Activated T-helper 1 cell treated with anti-CD3 and anti-CD28 coated beads, Interleukin-2, amount 50 U/mL, for 16 hours (primary cell): ENCODE data around the gene XPR1.

ENCODE experiments used
- DNase-seq, 2 donors: peaks; one replicate each; pipeline ENCODE4 v3.0.0-alpha.2; 2020; ENCODE audit warnings: low read depth in 1 of 2, low spot score in 1 of 2

XPR1 gene

DNA sequence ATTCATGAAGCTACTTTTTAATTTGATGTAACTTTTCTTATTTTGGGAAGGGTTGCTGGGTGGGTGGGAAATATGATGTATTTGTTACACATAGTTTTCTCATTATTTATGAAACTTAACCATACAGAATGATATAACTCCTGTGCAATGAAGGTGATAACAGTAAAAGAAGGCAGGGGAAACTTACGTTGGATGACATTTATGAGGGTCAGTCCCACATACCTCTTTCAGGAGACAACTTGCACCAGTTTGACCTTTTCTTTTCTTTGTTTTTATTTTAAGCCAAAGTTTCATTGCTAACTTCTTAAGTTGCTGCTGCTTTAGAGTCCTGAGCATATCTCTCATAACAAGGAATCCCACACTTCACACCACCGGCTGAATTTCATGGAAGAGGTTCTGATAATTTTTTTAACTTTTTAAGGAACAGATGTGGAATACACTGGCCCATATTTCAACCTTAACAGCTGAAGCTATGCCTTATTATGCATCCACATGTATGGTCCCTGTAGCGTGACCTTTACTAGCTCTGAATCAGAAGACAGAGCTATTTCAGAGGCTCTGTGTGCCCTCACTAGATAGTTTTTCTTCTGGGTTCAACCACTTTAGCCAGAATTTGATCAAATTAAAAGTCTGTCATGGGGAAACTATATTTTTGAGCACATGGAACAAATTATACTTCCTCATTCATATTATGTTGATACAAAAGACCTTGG lies 252.9 kb downstream of the XPR1 start:
- DNase-seq: no peak

DNA sequence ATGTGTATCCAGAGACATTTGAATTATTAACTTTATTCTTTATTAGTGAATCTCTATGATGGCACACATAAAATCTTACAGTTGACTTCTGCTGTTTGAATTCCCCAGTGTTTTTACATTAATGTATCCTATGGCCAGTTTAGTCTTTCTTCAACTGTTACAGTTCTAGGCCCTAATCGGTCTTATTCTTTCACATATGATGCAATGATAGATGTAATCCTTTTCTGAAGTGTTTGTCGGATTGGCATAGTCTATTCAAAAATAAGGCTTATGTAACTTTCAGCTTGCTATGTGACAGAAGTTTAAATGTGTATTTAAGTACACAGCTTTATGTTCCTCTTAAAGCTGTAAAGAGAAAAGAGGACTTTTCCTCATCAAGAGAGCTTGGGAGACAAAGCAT lies 254.5 kb downstream of the XPR1 start:
- DNase-seq: no peak

DNA sequence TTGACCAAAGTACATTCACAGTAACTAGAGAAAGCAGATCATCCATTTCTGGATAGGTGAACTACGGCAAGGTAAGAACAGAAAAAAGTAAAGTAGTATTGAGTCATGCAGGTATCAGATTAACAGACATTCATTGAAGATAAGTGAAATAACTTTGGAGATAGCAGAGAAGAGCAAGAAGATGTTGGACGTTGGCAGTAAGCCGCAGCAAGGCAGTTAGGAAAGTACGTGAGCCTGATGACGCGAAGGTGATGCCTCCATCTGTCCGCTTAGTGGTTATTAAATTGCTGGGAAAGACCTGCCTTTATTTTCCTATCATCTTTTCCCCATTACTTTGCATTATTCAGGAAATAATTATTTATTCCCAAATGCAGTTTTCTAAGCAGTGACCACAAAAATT lies 256.0 kb downstream of the XPR1 start:
- no peak for DNase-seq

DNA sequence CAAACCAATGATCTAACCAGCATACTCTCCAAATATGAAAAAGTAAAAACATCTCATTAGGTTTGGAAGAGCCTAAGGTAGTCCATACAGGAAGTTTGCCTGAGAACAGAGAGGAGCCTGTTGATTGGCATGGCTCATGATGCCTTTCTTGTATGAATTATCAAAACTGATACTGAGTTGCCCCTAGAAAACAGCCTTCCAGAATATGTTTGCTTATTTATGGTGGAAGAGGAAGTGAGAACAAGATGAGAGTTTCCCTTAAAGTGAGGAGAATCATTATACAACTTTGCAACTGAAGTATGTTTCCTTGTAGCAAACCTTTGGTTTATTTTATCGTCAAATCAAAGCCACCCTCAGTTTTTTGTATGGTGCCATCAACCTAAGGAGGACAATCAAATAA lies 257.0 kb downstream of the XPR1 start:
- no peak for DNase-seq

DNA sequence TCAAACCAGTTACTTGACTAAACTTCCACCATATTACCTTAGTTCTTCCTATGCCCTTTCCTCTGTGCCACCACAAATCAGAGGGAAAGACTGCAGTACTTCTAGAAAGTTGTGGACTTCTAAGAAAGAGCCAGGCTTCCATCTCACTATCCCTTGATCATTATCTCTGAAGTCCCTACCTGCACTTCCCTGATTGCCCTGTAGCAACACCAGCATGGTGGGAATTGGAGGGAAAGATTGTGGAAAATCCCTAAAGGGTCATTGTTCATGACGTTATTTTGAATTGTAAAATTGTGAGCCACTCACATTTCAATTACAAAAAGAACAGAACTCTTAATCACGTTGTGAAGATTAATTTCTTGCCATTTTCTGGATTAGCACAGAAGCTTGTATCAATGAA lies 257.5 kb downstream of the XPR1 start:
- no peak for DNase-seq

DNA sequence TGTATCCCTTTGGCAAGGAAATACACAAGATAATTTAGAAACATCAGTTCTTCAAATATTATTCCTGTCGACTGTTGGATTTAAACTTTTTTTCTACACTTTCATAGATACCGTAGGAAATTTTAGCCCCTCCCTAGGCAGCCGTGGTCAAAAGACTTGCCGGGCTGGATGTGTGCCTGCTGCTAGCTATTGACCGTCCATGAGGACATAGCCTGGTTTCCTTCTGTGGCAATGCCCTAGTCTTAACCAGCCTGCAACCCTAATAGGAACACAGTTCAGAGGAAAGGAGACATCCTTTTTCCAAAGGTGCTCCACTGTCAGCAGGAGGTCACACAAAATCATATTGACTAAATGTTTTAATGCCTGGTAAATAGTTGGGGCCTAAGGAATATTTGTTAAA lies 260.4 kb downstream of the XPR1 start:
- DNase-seq: no peak

DNA sequence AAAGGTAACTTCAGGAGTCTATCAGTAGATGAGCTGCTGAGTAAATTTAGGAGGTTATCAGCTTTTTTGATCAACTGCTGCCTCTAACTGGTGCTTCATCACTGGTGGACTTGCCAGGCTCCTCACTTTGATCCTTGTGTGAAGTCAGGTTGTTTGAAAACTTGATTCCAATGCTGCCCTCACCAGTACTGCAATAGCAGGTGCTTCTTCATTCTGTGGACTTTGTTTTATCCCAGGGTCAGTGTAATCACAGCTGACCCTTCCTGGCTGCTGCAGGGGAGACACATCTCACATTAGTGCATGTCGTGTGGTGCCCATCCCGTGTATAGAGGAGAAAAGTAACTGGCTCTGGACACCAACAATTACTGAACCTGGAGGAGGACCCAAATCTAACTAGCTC lies 260.9 kb downstream of the XPR1 start:
- no peak for DNase-seq

DNA sequence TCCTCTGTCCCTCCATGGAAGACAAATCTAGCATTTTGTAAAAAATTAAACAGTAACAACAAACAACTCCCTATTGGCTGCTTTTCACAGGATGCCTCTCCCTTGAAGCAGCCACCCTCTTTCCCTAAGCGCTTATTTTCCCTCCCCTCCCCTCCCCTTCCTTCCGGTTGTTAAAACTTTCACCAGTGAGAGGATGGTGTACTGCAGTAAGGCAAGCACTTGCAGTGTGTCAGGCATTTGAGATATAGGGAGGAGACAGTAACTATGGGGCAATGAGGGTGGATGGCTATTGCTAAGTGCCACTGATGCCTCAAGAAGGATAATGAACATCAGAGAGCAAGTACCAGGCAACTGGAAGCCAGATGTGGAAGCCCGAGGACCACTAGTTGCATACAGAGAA lies 261.8 kb downstream of the XPR1 start:
- no peak for DNase-seq

DNA sequence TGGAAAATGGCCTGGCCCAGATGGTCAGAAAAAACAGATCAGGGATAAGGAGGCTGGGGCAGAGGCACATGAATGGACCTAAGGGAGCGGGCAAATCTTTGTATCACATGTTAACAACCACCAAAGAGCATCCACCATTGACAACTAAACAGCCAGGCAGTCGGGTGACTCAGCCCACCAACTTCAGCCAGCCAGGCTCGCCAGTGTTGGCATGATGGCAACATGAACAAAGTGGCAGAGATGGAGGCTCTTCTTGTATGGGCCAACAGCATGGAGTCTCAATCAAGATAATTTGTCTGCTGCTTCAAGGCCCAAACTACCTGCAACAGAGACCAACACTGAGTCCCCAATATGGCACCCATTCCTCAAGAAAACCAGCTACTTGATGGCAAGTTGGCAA lies 264.3 kb downstream of the XPR1 start:
- no peak for DNase-seq

DNA sequence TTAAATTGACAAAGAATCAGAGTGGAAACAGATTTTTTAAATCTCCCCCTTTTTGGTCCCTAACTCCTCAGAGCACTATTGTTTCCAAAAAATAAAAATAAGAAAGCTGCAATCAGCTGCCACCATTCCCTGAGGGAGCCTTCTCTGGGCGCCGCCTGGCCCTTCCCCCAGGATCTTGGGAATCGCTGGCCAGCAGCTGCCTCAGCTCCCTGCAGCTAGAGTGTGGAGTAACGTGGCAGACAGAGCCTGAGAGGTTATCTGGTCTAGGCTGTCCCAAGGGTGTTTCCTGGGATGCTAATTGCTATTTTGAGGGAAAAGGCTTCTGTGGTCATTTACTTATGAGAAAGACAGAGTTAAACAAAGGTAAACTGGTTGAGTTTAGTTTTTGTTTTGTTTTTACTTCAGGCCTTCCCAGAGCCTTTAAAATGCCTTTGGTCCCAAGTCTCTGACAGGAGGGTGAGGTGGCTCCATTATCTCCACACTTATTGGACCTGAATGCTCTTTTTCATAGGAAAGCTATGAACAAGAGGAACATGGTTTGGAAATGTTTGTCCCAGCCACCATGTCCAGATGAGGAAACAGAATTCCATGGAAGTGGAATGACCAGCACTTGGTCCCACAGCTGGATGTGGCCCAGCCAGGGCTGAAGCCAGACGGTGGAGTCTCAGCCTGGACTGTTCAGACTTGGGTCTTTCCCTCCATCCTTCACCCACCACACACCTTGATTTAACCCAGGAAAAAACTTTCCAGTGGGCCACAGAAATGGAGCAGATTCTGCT lies 266.8 kb downstream of the XPR1 start:
- DNase-seq: no peak

DNA sequence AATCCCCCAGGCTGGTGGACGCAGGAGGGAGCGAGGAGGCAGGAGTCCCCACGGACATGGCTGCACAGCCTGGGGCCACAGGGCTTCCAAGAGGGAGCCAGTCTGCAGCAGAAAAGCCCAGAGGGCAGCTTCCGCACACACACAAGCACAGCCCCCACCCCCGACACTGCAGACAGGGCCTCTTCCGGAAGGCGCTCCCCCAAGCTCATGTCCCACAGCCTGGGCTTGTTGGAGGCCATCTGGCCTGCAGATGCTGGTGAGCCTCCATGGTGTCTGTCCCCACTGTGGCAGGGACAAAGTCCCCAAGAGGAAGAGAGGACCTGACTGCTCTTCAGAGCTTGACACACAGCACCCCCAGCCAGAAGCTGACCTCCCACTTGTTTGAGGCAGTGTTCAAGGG lies 267.4 kb downstream of the XPR1 start:
- no peak for DNase-seq

DNA sequence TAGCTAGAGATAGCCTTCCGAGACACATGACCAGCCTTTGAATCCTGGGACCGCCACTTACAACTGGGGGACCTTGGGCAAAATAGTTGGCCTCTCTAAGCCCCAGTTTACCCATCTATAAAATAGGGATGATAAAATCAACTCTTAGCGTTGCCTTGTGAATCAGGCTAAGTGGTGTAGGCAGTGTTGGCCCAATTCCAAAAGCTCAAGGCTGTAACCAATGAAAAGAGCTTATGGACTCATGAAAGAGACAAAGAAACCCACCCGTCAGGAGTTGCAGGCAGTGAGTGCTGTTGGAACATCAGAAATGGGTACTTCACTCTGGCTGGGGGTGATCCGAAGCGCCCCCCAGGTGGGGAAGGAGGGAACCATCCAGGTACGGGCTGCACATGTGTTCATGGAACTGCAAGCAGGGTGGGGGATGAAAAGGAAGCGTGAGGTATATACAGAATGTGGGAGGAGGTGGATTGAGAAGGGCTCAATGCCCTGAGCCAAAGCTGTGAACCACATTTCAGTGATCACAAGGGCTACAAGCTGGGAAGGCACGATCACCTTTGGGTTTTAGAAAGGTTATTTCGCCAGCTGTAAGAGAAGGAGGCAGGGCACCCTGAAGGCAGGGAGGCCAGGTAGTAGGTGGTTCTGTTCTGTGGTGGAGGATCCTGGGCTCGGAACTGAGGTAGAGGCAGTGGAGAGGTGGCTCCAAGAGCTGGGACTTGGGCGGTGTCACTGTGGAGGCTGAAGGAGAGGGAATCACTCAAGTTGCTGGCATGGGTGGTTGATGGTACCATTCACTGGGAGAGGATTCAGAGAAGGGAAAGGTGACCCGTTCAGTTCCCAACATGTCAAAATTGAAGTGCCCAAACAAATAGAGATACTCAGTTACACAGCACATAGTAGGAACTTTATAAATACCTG lies 269.5 kb downstream of the XPR1 start:
- no peak for DNase-seq

DNA sequence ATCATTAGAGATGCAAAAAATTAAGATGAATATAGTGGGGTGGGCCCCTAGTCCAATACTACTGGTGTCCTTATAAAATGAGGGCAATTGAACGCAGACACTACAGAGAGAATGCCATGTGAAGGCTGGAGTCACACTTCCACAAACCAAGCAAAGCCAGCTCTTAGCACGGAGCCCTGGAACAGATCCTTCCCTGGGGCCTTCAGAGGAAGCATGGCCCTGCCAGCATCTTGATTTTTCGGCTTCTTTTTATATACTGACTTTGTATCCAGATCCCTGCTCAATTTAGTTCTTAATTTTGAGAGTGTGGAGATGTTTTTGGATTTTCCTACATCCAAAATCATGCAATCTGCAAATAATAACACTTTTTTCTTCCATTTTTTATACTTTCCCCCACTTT lies 270.7 kb downstream of the XPR1 start:
- no peak for DNase-seq

DNA sequence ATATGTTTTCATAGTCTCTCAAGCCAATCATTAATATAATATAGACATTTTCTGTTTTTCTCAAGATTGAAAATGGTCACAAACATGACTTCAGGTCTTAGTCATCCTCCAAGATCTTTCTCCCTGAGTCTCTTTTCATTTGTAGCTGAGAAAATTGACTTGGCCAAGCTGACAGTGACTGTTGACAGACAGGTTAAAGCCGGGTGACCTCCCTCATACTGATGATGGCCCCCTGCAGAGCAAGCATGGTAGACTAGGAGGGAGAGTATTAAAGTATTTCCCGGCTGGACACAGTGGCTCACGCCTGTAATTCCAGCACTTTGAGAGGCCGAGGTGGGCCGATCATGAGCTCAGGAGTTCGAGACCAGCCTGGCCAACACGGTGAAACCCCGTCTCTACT lies 274.1 kb downstream of the XPR1 start:
- DNase-seq: no peak

DNA sequence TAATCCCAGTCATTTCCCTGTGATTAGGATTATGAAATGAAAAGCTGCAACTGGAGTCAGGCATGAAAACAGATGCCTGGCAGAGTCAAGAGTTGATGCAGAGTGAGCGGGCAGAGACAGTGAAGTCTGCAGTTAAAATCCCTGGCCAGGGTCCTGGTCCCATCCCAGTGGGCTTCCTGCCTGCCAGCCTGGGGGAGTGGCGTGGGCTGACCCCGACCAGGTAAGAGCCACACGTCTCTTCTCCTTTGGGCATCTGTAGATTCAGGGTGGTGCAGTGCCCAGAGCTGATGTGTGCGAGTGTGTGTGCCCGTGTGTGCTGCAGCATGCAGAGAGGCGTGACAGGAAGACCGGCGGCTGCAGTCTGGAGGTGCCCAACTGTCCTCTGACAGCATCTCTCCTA lies 274.7 kb downstream of the XPR1 start:
- DNase-seq: no peak

DNA sequence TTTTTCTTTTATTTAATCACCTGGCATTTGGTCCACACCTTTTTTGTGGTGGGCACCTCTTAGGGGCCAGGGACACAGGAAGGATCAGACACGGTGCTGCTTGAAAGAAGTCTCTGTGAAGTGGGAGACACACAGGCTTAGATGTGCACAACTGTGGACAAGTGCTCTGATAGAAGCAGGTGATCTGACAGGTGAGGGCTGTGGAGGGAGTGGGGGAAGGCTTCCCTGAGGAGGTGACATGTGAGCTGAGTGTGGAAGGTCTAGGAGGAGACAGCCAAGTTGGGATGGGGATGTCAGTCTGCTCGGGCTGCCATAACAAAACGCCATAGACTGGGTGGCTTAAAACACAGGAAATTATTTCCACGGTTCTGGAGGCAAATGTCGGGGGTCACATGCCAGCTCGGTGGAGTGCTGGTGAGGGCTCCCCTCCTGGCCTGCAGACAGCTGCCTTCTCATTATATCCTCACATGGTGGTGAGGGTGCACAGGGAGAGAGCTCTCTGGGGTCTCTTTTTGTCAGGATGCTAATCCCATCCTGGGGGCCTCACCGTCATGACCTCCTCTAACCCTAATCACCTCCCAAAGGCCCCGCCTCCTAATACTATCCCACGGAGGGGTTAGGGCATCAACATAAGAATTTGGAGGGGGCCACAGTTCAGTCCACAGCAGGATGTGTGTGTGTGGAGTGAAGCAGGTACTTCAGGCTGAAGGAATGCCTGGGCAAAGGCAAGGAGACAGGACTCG lies 275.7 kb downstream of the XPR1 start:
- no peak for DNase-seq

DNA sequence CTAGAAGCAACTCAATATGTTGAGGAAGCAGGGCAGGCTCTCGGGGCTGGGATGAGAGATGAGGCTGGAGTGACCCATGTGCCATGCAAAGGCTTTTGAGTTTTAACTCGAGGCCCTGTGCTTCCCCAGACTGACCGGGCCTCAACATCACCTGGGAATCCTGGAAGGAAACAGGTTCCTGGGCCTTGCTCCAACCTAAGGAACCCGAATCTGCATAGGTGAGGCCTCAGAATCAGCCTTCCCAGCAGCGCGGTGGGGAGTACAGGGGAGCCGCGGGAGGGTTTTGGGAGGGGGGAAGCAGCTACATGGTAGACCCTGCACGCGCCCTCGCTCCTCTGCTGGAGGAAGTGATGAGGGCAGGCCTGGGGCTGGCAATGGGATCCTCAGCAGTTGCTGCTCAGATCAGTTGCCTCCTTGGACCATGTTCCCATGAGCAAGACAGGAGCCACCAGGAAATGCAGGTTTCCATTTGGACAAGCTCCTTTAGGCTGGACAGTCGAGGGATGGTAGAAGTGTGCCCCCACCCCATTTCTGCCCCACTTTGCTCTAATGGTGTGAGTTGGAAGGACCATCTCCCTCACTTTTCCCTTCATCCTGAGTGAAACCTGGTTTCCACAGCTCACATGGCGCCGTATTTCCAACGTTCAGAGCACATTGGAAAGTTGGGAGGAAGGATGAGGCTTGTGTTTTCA lies 276.4 kb downstream of the XPR1 start:
- no peak for DNase-seq

DNA sequence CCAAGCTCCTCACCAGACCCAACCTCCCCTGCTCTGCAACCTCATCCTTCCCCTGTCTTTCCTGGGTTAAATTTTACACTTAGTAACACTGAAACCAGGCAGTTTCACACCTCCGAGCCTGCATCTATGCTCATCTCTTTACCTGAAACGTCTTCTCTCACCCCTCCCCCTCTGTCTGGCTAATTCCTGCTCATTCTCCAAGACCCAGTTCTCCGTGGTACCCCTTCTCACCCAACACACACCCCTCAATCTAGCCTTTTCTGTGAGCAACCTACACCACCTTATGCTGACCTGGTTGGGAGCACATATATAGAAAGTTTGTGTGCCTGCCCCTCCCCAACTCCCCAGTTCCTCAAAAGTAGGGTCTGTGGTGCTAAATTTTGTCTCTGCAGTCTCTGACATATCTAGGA lies 277.2 kb downstream of the XPR1 start:
- DNase-seq: no peak

DNA sequence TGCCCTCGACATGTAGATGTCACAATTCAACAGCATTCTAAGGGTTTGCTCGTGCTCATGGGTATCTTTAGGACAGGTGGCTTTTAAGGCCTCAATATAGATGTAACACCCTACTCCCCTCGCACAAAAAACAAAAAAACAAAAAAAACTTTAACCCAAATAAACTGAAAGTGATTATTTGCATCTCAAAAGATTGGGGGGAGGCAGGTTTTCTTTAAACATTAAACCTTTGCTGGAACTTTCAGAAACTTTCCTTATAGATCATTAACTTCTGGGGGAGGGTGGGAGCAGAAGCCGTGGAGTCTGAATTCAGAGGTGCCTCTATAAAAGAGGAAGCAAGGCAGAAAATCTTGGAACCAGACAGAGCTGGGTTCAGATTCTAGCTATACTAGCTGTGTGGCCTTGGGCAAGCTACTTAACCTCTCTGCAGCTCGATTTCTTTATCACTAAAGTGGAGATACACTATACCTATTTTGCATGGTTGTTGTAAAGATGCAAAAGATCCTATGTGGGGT lies 277.7 kb downstream of the XPR1 start:
- no peak for DNase-seq

DNA sequence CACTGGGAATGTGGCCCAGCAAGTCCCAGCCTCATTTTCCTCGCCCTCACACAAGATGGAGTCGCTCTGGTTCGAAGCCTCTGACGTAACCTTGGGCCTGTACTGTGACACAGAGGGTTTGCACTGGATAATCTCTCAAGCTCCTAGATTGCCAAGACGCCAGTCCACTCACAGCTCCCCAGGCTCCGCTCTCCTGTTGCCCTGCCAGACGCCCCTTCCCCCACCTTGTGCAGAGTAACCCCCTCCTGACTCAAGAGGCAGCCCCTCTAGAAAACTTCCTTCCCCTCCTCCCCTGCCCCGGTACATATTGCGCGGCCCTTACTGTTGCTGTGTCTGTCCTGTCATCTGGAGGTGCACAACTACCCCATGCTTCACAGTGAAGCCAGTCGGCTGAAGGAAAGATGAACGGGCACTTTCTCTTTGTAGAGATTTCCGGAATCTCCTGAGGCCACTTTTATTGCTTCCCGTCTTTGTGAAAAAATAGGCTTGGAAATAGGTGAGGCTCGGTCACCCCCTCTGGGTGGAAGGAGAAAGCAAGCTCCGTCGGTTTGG lies 279.9 kb downstream of the XPR1 start:
- DNase-seq: no peak
